Activated naive CD8-positive, alpha-beta T cell treated with anti-CD3 and anti-CD28 coated beads, Interleukin-2, amount 50 U/mL, for 24 hours (primary cell): ENCODE results near the gene CACNA1C.
A peak's percentile ranks its signal among the peaks of the same experiment; 100 is the strongest.

ENCODE experiments used
- ATAC-seq: fragments of 150-1000 bp; cut with Tn5 transposase; one replicate; pipeline ENCODE4 v1.10.0; 2021
- DNase-seq: peaks from one replicate; pipeline ENCODE4 v3.0.0; 2021
- H3K27ac Mint-ChIP-seq: one replicate; pipeline ENCODE4 v1.8.0; 2021; ENCODE audit warnings: mild to moderate bottlenecking, mixed read lengths
- H3K27me3 Mint-ChIP-seq: one replicate; pipeline ENCODE4 v1.8.0; 2021; ENCODE audit warnings: mixed read lengths
- H3K36me3 Mint-ChIP-seq: one replicate; pipeline ENCODE4 v1.8.0; 2021; ENCODE audit warnings: low read depth, mixed read lengths
- H3K4me1 Mint-ChIP-seq: one replicate; pipeline ENCODE4 v1.8.0; 2021; ENCODE audit warnings: mixed read lengths
- H3K4me3 Mint-ChIP-seq: one replicate; pipeline ENCODE4 v1.8.0; 2021; ENCODE audit warnings: mild to moderate bottlenecking, moderate library complexity, mixed read lengths
- H3K9me3 Mint-ChIP-seq: one replicate; pipeline ENCODE4 v1.8.0; 2021; ENCODE audit warnings: mixed read lengths

CACNA1C gene

GRCh38 chr12:2397356-2398045 is 344.7 kb downstream of the CACNA1C start:
- Mint-ChIP-seq H3K4me1 (no peaks in the 10 kb centered on the region), H3K27ac (no peak overlapping the region), H3K27me3 (no peaks in the 10 kb centered on the region), H3K4me3 (no peak overlapping the region), H3K9me3 (no peaks in the 10 kb centered on the region), H3K36me3 (no peaks in the 10 kb centered on the region)
- DNase-seq (no peak), ATAC-seq (no peak)

GRCh38 chr12:2401040-2401439 is 348.3 kb downstream of the CACNA1C start:
- no peak overlapping the region for H3K27ac Mint-ChIP-seq
- H3K36me3 Mint-ChIP-seq = no peaks in the 10 kb centered on the region
- no peaks in the 10 kb centered on the region for H3K9me3 Mint-ChIP-seq
- no peak for DNase-seq
- H3K4me3 Mint-ChIP-seq = no peak overlapping the region
- no peak for ATAC-seq
- no peaks in the 10 kb centered on the region for H3K4me1 Mint-ChIP-seq
- H3K27me3 Mint-ChIP-seq = no peaks in the 10 kb centered on the region

- Mint-ChIP-seq H3K36me3 (no peaks in the 10 kb centered on the region), H3K4me1 (no peaks in the 10 kb centered on the region), H3K27me3 (no peaks in the 10 kb centered on the region), H3K27ac (no peak overlapping the region), H3K9me3 (no peaks in the 10 kb centered on the region), H3K4me3 (no peak overlapping the region)
- ATAC-seq (no peak), DNase-seq (no peak)
These were observed 349.3 kb downstream of the CACNA1C start for GRCh38 chr12:2402073-2402579.

- ATAC-seq (peak; percentile 53), DNase-seq (no peak)
- Mint-ChIP-seq H3K4me1 (no peaks in the 10 kb centered on the region), H3K4me3 (no peak overlapping the region), H3K9me3 (no peaks in the 10 kb centered on the region), H3K36me3 (no peaks in the 10 kb centered on the region), H3K27ac (no peak overlapping the region), H3K27me3 (no peaks in the 10 kb centered on the region)
These were observed 350.6 kb downstream of the CACNA1C start for GRCh38 chr12:2403221-2403976.

- no peak for DNase-seq
- Mint-ChIP-seq H3K36me3 (no peaks in the 10 kb centered on the region), H3K27ac (no peak overlapping the region), H3K9me3 (no peaks in the 10 kb centered on the region), H3K27me3 (peaks cover 2% of the 10 kb centered on the region), H3K4me3 (no peak overlapping the region), H3K4me1 (no peaks in the 10 kb centered on the region)
- ATAC-seq = no peak
These were observed 352.3 kb downstream of the CACNA1C start for GRCh38 chr12:2405039-2405438.

GRCh38 chr12:2406903-2407302 is 354.1 kb downstream of the CACNA1C start:
- Mint-ChIP-seq H3K4me1 (no peaks in the 10 kb centered on the region), H3K4me3 (no peak overlapping the region), H3K27me3 (peaks cover 2% of the 10 kb centered on the region), H3K36me3 (no peaks in the 10 kb centered on the region), H3K27ac (no peak overlapping the region), H3K9me3 (no peaks in the 10 kb centered on the region)
- DNase-seq = no peak
- ATAC-seq = no peak

GRCh38 chr12:2408262-2408661 is 355.5 kb downstream of the CACNA1C start:
- no peak overlapping the region for H3K4me3 Mint-ChIP-seq
- H3K9me3 Mint-ChIP-seq = no peaks in the 10 kb centered on the region
- H3K36me3 Mint-ChIP-seq = no peaks in the 10 kb centered on the region
- no peak overlapping the region for H3K27ac Mint-ChIP-seq
- peaks cover 2% of the 10 kb centered on the region for H3K27me3 Mint-ChIP-seq
- ATAC-seq (no peak), DNase-seq (no peak)
- no peaks in the 10 kb centered on the region for H3K4me1 Mint-ChIP-seq

- ATAC-seq = no peak
- Mint-ChIP-seq H3K4me3 (no peak overlapping the region), H3K4me1 (no peaks in the 10 kb centered on the region), H3K27me3 (peaks cover 2% of the 10 kb centered on the region), H3K27ac (no peak overlapping the region), H3K9me3 (no peaks in the 10 kb centered on the region), H3K36me3 (no peaks in the 10 kb centered on the region)
- DNase-seq = no peak
These were observed 357.0 kb downstream of the CACNA1C start for GRCh38 chr12:2409656-2410265.

- Mint-ChIP-seq H3K4me3 (no peak overlapping the region), H3K27ac (no peak overlapping the region), H3K4me1 (no peaks in the 10 kb centered on the region), H3K36me3 (no peaks in the 10 kb centered on the region), H3K27me3 (peaks cover 2% of the 10 kb centered on the region), H3K9me3 (no peaks in the 10 kb centered on the region)
- no peak for ATAC-seq
- DNase-seq = no peak
These were observed 357.7 kb downstream of the CACNA1C start for GRCh38 chr12:2410496-2410895.

GRCh38 chr12:2411011-2411410 is 358.2 kb downstream of the CACNA1C start:
- Mint-ChIP-seq H3K27ac (no peak overlapping the region), H3K36me3 (no peaks in the 10 kb centered on the region), H3K9me3 (no peaks in the 10 kb centered on the region), H3K4me1 (no peaks in the 10 kb centered on the region), H3K4me3 (no peak overlapping the region), H3K27me3 (peaks cover 2% of the 10 kb centered on the region)
- ATAC-seq (no peak), DNase-seq (no peak)

GRCh38 chr12:2411616-2412304 is 359.0 kb downstream of the CACNA1C start:
- DNase-seq = no peak
- no peaks in the 10 kb centered on the region for H3K9me3 Mint-ChIP-seq
- H3K4me3 Mint-ChIP-seq = no peak overlapping the region

GRCh38 chr12:2412305-2412643 is 359.5 kb downstream of the CACNA1C start:
- no peaks in the 10 kb centered on the region for H3K9me3 Mint-ChIP-seq
- DNase-seq (no peak), ATAC-seq (no peak)
- no peak overlapping the region for H3K4me3 Mint-ChIP-seq
- H3K4me1 Mint-ChIP-seq = no peaks in the 10 kb centered on the region
- no peak overlapping the region for H3K27ac Mint-ChIP-seq
- H3K36me3 Mint-ChIP-seq = no peaks in the 10 kb centered on the region
- peaks cover 2% of the 10 kb centered on the region for H3K27me3 Mint-ChIP-seq

More at GRCh38 chr12:2411616-2412304, 359.0 kb downstream of the CACNA1C start:
- no peaks in the 10 kb centered on the region for H3K36me3 Mint-ChIP-seq
- no peak overlapping the region for H3K27ac Mint-ChIP-seq
- no peak for ATAC-seq
- peaks cover 2% of the 10 kb centered on the region for H3K27me3 Mint-ChIP-seq
- H3K4me1 Mint-ChIP-seq = no peaks in the 10 kb centered on the region

- no peaks in the 10 kb centered on the region for H3K9me3 Mint-ChIP-seq
- no peaks in the 10 kb centered on the region for H3K36me3 Mint-ChIP-seq
- H3K4me1 Mint-ChIP-seq = no peaks in the 10 kb centered on the region
- no peak overlapping the region for H3K27ac Mint-ChIP-seq
- H3K27me3 Mint-ChIP-seq = peaks cover 2% of the 10 kb centered on the region
- no peak overlapping the region for H3K4me3 Mint-ChIP-seq
- ATAC-seq = no peak
- DNase-seq = no peak
These were observed 360.5 kb downstream of the CACNA1C start for GRCh38 chr12:2413301-2413700.

- Mint-ChIP-seq H3K27me3 (peaks cover 2% of the 10 kb centered on the region), H3K9me3 (no peaks in the 10 kb centered on the region), H3K4me3 (no peak overlapping the region), H3K4me1 (no peaks in the 10 kb centered on the region), H3K36me3 (no peaks in the 10 kb centered on the region), H3K27ac (no peak overlapping the region)
- ATAC-seq = no peak
- no peak for DNase-seq
These were observed 361.4 kb downstream of the CACNA1C start for GRCh38 chr12:2413999-2414792.
